Epithelial cell of esophagus (primary cell): Measurements from ENCODE around the gene DDX55.
"Not testable (repeated sequence)": the region's sequence is repeated elsewhere in the genome, so short reads cannot be mapped to it uniquely, and the experiment has no call there.

Experiments used
- DNase-seq: peaks from one replicate; pipeline ENCODE4 v3.0.0; 2010; ENCODE audit warnings: low read depth
- H3K4me3 ChIP-seq: 2 replicates; pipeline ENCODE4 v1.5.1; 2011; ENCODE audit warnings: mild to moderate bottlenecking, low read length, control low read depth
- TF ChIP-seq, protein P1 (sequence below): IDR thresholded peaks from 2 replicates; pipeline ENCODE4 v1.5.1; 2011; ENCODE audit warnings: low read depth, mild to moderate bottlenecking, low read length, control low read depth, inconsistent platforms; ENCODE audit not compliant: insufficient read depth; ENCODE audit errors: missing control alignments

The DDX55 gene, protein sequence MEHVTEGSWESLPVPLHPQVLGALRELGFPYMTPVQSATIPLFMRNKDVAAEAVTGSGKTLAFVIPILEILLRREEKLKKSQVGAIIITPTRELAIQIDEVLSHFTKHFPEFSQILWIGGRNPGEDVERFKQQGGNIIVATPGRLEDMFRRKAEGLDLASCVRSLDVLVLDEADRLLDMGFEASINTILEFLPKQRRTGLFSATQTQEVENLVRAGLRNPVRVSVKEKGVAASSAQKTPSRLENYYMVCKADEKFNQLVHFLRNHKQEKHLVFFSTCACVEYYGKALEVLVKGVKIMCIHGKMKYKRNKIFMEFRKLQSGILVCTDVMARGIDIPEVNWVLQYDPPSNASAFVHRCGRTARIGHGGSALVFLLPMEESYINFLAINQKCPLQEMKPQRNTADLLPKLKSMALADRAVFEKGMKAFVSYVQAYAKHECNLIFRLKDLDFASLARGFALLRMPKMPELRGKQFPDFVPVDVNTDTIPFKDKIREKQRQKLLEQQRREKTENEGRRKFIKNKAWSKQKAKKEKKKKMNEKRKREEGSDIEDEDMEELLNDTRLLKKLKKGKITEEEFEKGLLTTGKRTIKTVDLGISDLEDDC

DNA sequence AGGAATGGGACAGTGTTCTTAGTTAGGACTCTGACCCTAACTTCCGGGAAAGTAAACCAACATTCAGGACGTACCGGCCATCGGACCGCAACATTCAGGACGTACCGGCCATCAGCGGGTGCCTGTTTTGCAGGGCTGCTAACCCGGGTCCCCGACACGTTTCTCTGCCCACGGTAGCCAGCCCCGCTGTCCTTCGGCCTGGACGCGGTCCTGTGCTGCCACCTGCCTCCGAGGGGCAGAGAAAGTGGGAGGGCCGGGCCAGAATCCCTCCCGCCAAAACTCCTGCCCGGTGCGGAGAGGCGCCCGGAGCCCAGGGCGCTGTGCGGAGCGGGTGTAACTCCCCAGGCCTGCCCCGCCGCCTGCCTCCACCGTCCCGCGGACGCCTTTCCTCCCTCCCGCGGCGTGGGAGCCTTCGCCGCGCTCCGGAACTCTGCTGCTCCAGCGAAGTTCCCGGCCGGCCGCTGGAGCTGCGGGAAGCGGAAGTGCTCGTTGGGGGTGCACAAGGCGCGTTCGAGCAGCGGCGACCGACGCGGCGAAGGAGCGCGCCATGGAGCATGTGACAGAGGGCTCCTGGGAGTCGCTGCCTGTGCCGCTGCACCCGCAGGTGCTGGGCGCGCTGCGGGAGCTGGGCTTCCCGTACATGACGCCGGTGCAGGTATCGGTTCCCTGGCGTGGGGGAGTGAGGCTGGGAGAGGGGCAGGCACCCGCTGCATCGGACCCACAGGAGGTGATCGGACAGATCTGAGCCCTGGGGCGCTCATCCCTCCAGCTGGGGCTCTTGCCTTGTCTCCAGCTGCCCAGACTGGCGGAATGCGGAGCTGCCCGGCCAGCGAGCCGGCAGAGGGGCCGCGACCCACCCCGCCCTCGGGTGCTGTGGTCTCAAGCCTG lies at the start of gene DDX55:
DDX55 (plus strand) TSS at position 498 of the 888 bp plus-strand sequence; CDS start at position 548, 50 bp downstream.
- DNase-seq: peak; percentile 90
- H3K4me3 ChIP-seq: peak within 1 kb of the TSS; percentile 98
- TF ChIP-seq, protein P1, sequence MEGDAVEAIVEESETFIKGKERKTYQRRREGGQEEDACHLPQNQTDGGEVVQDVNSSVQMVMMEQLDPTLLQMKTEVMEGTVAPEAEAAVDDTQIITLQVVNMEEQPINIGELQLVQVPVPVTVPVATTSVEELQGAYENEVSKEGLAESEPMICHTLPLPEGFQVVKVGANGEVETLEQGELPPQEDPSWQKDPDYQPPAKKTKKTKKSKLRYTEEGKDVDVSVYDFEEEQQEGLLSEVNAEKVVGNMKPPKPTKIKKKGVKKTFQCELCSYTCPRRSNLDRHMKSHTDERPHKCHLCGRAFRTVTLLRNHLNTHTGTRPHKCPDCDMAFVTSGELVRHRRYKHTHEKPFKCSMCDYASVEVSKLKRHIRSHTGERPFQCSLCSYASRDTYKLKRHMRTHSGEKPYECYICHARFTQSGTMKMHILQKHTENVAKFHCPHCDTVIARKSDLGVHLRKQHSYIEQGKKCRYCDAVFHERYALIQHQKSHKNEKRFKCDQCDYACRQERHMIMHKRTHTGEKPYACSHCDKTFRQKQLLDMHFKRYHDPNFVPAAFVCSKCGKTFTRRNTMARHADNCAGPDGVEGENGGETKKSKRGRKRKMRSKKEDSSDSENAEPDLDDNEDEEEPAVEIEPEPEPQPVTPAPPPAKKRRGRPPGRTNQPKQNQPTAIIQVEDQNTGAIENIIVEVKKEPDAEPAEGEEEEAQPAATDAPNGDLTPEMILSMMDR: peak; percentile 28

DNA sequence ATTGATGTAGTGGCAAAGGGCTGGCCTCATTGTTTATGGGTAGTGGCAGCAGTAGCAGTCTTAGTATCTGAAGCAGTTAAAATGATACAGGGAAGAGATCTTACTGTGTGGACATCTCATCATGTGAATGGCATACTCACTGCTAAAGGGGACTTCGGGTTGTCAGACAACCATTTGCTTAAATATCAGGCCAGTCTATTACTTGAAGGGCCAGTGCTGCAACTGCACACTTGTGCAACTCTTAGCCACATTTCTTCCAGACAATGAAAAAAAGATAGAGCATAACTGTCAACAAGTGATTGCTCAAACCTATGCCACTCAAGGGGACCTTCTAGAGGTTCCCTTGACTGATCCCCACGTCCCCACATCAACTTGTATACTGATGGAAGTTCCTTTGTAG lies 47.8 kb upstream of the DDX55 start:
- H3K4me3 ChIP-seq: not testable (repeated sequence)

DNA sequence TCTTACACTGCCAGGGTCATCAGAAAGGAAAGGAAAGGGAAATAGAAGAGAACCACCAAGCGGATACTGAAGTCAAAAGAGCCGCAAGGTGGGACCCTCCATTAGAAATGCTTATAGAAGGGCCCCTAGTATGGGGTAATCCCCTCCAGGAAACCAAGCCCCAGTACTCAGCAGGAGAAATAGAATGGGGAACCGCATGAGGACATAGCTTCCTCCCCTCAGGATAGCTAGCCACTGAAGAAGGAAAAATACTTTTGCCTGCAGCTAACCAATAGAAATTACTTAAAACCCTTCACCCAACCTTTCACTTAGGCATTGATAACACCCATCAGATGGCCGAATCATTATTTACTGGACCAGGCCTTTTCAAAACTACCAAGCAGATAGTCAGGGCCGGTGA lies 47.1 kb upstream of the DDX55 start:
- H3K4me3 ChIP-seq, DNase-seq: not testable (repeated sequence)

More for the DNA sequence above, 47.8 kb upstream of the DDX55 start:
- DNase-seq: not testable (repeated sequence)

DNA sequence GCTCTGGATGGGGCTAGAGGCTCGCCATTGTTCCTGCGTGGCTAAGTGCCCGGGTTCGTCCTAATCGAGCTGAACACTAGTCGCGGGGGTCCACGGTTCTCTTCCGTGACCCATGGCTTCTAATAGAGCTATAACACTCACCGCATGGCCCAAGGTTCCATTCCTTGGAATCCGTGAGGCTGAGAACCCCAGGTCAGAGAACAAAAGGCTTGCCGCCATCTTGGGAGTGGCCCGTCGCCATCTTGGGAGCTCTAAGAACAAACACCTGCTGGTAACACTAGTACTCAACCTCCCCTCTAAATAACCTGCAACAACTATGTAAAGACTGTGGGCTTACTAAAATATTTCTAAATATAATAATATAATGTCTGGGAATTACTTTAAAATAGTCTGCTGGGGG lies 43.4 kb upstream of the DDX55 start:
- not testable (repeated sequence) for DNase-seq, H3K4me3 ChIP-seq

DNA sequence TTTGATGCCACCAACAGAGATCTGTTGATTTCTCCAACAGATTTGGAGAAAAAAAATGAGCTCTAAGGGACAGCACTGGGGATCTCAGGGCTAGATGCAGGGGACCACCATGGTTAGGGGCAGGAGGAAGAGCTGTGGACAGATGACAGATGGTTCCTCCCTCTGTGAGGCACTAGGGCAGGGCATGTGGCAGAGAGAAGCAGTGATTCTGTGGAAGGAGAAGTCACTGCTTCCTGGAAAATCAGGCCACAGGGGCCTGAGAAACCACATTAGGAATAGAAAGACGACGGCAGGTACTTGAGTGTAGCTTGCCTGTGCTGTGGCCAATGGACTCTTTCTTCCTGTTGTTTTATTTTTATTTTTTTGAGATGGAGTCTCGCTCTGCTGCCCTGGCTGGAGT lies 42.4 kb upstream of the DDX55 start:
- no peak overlapping the region for H3K4me3 ChIP-seq
- TF ChIP-seq, protein P1: no peak
- DNase-seq: no peak

DNA sequence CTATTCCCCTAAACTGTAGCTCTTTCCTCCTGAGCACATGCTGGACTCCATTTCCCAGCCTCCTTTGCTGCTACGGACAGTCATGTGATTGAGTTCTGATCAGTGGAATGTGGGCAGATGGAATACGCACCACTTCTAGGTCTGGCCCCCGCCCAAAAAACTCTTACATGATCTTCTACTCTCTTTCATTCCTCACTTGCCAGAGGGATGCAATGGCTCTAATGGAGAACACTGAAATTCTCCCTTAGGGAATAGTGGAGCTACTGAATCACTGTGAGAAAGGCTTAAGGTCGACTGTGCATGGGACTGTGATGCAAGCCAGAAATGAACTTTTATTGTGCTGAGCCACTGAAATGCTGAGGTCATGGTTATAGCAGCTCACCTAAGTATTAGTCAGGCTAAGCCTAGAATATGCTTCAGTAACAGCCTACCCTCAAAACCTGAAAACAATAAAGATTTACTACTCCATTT lies 30.5 kb upstream of the DDX55 start:
- TF ChIP-seq, protein P1: no peak
- H3K4me3 ChIP-seq: no peak overlapping the region
- DNase-seq: peak; percentile 90

DNA sequence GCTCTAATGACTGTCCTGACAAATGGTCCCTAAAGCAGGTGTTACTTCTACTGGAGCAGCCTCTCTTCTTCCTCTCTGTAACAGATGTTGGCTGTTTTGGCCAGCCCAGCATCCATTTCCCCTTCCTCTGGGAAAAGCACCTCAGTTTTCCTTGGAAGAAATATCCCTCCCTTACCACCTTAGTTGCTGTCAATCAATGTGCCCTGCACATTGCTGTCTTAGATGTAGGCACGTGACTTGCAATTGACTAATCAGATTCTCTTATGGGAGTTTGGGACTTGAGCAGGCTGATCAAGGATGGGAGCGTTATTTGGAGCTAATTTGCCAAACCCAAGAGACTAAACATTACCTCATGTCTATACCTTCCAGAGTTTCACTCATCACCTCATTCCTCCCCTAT lies 29.5 kb upstream of the DDX55 start:
- no peak overlapping the region for H3K4me3 ChIP-seq
- TF ChIP-seq, protein P1: no peak
- no peak for DNase-seq

DNA sequence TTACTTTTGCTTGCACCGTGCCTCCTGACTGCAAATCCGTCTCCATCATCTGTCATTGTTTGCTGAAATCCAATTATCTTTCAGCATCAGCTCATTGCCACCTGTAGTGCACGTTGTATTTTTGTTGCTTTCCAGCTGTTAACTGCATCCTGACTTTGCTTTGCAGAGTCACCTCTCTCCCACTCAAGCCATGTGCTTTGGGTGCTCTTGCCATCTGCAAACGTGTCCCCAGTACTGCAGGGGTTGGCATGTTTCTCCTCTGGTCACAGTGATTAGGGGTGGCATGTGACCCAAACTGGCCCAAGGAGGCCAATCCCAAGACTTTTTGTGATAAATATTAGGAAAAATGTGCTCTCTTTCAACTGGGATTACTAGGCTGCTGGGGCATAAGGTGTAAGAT lies 28.0 kb upstream of the DDX55 start:
- no peak for DNase-seq
- no peak overlapping the region for H3K4me3 ChIP-seq
- TF ChIP-seq, protein P1: no peak
